Nephron progenitor cell (in vitro differentiated cells): Measurements from ENCODE around the gene FAM210A.

Experiments used
- DNase-seq: peaks from one replicate; pipeline ENCODE4 v3.0.0; 2021
- H3K27ac Mint-ChIP-seq: 2 replicates; pipeline ENCODE4 v1.8.0; 2021; ENCODE audit warnings: mild to moderate bottlenecking, moderate library complexity, mixed read lengths
- H3K27me3 Mint-ChIP-seq: 2 replicates; pipeline ENCODE4 v1.8.0; 2021; ENCODE audit warnings: mild to moderate bottlenecking, low read depth, mixed read lengths; ENCODE audit not compliant: poor library complexity
- H3K36me3 Mint-ChIP-seq: 2 replicates; pipeline ENCODE4 v1.8.0; 2021; ENCODE audit warnings: low read depth, mixed read lengths
- H3K4me1 Mint-ChIP-seq: 2 replicates; pipeline ENCODE4 v1.8.0; 2021; ENCODE audit warnings: mixed read lengths
- H3K4me3 Mint-ChIP-seq: 2 replicates; pipeline ENCODE4 v1.8.0; 2021; ENCODE audit warnings: mild to moderate bottlenecking, moderate library complexity, mixed read lengths
- H3K9me3 Mint-ChIP-seq: 2 replicates; pipeline ENCODE4 v1.8.0; 2021; ENCODE audit warnings: mild to moderate bottlenecking, moderate library complexity, mixed read lengths
- TF ChIP-seq, protein P1 (sequence below): fragments of 200-600 bp; sonication (generic); IDR thresholded peaks from 2 replicates; pipeline ENCODE4 v1.5.0; 2021; ENCODE audit warnings: antibody characterized with exemption

FAM210A gene

DNA sequence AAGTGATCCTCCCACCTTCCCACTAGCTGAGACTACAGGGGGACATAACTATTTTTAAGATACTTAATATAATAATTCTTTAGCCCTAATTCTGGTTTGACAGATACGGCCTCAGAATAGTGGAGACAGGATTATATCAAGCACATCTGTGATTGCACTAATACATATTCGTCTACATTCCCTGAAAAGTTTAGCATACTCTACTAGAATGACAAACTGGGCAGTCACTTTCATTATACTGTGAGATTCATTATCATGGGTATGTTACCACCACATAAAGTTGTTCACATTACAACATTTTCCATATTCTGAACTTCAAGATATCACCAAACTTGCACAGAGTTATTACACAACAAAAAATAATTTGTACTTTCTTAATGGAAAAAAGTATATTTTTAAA, 11.0 kb downstream of the FAM210A start:
- no peak for DNase-seq
- H3K27me3 Mint-ChIP-seq: no peaks in the 10 kb centered on the region
- no peak overlapping the region for H3K4me3 Mint-ChIP-seq
- TF ChIP-seq, protein P1, sequence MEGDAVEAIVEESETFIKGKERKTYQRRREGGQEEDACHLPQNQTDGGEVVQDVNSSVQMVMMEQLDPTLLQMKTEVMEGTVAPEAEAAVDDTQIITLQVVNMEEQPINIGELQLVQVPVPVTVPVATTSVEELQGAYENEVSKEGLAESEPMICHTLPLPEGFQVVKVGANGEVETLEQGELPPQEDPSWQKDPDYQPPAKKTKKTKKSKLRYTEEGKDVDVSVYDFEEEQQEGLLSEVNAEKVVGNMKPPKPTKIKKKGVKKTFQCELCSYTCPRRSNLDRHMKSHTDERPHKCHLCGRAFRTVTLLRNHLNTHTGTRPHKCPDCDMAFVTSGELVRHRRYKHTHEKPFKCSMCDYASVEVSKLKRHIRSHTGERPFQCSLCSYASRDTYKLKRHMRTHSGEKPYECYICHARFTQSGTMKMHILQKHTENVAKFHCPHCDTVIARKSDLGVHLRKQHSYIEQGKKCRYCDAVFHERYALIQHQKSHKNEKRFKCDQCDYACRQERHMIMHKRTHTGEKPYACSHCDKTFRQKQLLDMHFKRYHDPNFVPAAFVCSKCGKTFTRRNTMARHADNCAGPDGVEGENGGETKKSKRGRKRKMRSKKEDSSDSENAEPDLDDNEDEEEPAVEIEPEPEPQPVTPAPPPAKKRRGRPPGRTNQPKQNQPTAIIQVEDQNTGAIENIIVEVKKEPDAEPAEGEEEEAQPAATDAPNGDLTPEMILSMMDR: no peak
- H3K9me3 Mint-ChIP-seq: peaks cover 30% of the 10 kb centered on the region
- H3K36me3 Mint-ChIP-seq: peaks cover 50% of the 10 kb centered on the region
- H3K4me1 Mint-ChIP-seq: no peaks in the 10 kb centered on the region
- no peak overlapping the region for H3K27ac Mint-ChIP-seq

DNA sequence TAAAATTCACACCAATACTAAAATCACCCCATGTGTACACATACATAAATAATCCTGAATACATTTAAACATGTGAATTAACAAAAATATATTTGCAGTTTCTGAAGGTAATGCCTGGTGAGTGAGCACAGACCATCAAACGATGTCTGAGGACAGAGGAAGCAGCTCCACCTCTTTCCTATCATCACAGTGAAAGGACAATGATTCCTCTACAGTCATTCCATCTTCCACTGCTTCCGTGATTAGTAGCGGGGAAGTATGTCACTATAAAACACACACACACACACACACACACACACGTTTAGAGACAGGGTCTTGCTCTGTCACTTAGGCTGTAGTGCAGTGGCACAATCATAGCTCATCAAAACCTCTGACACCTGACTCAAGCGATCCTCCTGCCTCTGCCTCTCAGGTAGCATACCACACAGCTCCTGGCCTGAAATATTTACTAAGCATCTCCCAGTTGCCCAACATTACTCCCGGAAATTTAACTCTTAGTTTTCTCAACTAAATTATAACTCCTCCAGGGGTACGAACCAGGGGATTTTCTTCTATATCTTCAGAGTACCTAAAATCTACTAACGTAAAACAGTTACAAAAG, 12.8 kb downstream of the FAM210A start:
- TF ChIP-seq, protein P1: no peak
- peaks cover 55% of the 10 kb centered on the region for H3K36me3 Mint-ChIP-seq
- no peaks in the 10 kb centered on the region for H3K27me3 Mint-ChIP-seq
- H3K27ac Mint-ChIP-seq: no peak overlapping the region
- no peaks in the 10 kb centered on the region for H3K4me1 Mint-ChIP-seq
- H3K4me3 Mint-ChIP-seq: no peak overlapping the region
- DNase-seq: no peak
- peaks cover 39% of the 10 kb centered on the region for H3K9me3 Mint-ChIP-seq

DNA sequence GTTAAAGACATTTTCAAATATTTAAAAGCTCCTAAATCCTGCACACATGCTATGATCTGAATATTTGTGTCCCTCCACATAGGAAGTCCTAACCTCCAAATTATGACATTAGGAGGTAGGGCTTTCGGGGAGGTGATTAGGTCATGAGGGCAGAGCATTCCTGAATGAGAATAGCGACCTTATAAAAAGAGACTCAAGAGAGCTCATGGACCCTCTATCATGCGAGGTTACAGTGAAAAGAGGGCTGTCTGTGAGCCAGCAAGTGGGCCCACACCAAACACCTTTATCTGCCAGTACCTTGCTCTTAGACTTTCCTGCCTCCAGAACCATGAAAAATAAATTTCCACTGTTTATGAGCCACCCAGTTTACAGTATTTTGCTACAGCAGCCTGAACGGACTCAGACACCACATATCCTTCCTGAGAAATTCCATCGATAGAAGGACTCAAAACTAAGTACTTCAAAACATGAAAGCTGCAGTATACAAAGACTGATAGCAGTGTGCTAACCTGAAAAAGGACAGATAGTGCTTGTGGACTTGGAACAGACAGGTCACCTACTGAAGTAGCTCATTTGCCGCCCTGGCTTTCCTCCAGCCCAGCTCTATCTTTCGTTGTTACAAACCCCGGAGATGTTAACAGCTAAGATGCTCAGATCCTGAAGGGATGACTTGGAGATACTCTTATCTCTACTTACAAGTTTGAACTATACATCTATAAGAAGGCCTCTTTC, 13.8 kb downstream of the FAM210A start:
- TF ChIP-seq, protein P1: no peak
- peaks cover 45% of the 10 kb centered on the region for H3K9me3 Mint-ChIP-seq
- no peak overlapping the region for H3K27ac Mint-ChIP-seq
- no peaks in the 10 kb centered on the region for H3K27me3 Mint-ChIP-seq
- H3K4me3 Mint-ChIP-seq: no peak overlapping the region
- DNase-seq: no peak
- peaks cover 55% of the 10 kb centered on the region for H3K36me3 Mint-ChIP-seq
- H3K4me1 Mint-ChIP-seq: no peaks in the 10 kb centered on the region

DNA sequence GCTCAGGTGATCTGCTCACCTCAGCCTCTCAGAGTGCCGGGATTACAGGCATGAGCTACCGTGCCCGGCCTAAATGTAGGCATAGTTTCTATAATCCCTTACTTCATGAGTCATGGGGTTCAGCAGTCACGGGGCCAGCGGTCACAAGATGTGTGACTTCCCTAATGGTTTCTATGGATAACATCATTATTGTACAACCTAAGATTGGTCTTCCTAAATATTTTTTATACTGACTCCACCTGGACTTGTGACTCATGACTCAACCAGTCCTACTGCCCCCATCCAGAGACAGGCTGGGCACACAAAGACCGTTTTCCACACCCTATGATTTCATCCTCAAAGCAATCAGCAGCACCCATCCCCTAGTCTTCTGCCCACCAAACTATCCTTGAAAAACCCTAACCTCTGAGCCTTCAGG, 15.9 kb downstream of the FAM210A start:
- no peaks in the 10 kb centered on the region for H3K4me1 Mint-ChIP-seq
- peaks cover 66% of the 10 kb centered on the region for H3K36me3 Mint-ChIP-seq
- H3K4me3 Mint-ChIP-seq: no peak overlapping the region
- no peak for DNase-seq
- H3K27me3 Mint-ChIP-seq: no peaks in the 10 kb centered on the region
- TF ChIP-seq, protein P1: no peak
- H3K9me3 Mint-ChIP-seq: peaks cover 59% of the 10 kb centered on the region
- no peak overlapping the region for H3K27ac Mint-ChIP-seq

DNA sequence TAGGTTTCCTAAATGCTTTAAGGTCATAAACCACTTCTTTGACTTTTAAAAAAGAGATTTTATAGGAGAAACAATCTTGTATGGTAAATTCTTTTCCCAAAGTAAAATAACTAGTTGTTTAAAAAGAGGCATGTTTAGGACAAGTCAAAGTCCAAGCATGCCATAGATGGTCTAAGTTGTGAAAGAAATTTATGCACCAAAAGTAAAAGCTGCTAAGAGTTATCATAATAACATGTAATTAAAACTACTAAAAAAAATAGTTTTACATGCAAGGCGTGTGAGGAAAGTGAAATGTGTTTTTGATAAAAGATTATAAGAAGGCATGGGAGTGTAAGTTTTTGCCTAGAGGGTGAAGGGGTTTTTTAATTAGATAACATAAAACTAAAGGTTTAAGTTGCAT, 22.5 kb downstream of the FAM210A start:
- Mint-ChIP-seq H3K4me1 (no peaks in the 10 kb centered on the region), H3K36me3 (peaks cover 84% of the 10 kb centered on the region), H3K9me3 (peaks cover 89% of the 10 kb centered on the region), H3K27ac (no peak overlapping the region), H3K4me3 (no peak overlapping the region), H3K27me3 (no peaks in the 10 kb centered on the region)
- DNase-seq: no peak
- TF ChIP-seq, protein P1: no peak

DNA sequence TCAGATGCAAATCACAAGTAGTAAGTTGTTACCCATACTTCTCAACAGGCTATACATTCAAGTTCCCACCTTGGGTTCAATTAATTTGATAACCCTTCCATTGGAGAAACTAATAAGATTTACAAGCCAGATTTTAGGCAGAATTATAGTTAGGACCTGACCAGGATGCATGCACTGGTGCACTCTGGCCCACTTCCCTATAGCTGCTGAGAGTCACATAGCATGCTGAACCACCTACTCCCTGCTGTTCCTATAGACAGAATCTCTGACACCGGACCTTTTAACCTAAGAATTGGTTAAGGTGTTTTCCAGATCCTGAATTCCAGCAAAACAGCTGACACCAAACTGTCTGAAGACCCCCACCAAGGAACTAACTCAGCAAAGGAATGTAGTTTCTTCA, 26.2 kb downstream of the FAM210A start:
- TF ChIP-seq, protein P1: no peak
- H3K4me3 Mint-ChIP-seq: no peak overlapping the region
- H3K27me3 Mint-ChIP-seq: no peaks in the 10 kb centered on the region
- H3K36me3 Mint-ChIP-seq: peaks cover 82% of the 10 kb centered on the region
- peaks cover 91% of the 10 kb centered on the region for H3K9me3 Mint-ChIP-seq
- no peak for DNase-seq
- H3K27ac Mint-ChIP-seq: no peak overlapping the region
- H3K4me1 Mint-ChIP-seq: no peaks in the 10 kb centered on the region
